H9 (cell line): ENCODE data around the gene ASPSCR1. TPM values are rescaled to one million over a fixed set of nuclear protein-coding genes. Genes with fewer than 3 reads are reported as not detected.

Experiments
- DNase-seq: peaks from one replicate; pipeline ENCODE4 v3.0.0-alpha.2; 2017
- H2AFZ ChIP-seq: one replicate; pipeline ENCODE4 v1.6.1; 2013; ENCODE audit warnings: mild to moderate bottlenecking, low read length, control low read depth, moderate library complexity
- H2AK5ac ChIP-seq: 2 replicates; pipeline ENCODE4 v1.6.1; 2013; ENCODE audit warnings: low read length, control low read depth, mixed read lengths; ENCODE audit not compliant: insufficient read length
- H2BK120ac ChIP-seq: one replicate; pipeline ENCODE4 v1.6.1; 2013; ENCODE audit warnings: low read depth, mild to moderate bottlenecking, low read length, control low read depth, inconsistent platforms; ENCODE audit not compliant: poor library complexity, severe bottlenecking
- H2BK12ac ChIP-seq: 2 replicates; pipeline ENCODE4 v1.6.1; 2013; ENCODE audit warnings: low read length, control low read depth, mixed read lengths, low read depth; ENCODE audit not compliant: insufficient read length
- H2BK15ac ChIP-seq: 2 replicates; pipeline ENCODE4 v1.6.1; 2013; ENCODE audit warnings: low read depth, low read length, control low read depth
- H2BK20ac ChIP-seq: one replicate; pipeline ENCODE4 v1.6.1; 2013; ENCODE audit warnings: low read depth, mild to moderate bottlenecking, low read length, control low read depth, inconsistent platforms; ENCODE audit not compliant: poor library complexity, severe bottlenecking
- H2BK5ac ChIP-seq: 2 replicates; pipeline ENCODE4 v1.6.1; 2013; ENCODE audit warnings: low read length, control low read depth, mixed read lengths; ENCODE audit not compliant: insufficient read length
- H3K14ac ChIP-seq: 2 replicates; pipeline ENCODE4 v1.6.1; 2013; ENCODE audit warnings: low read length, control low read depth; ENCODE audit not compliant: insufficient read depth
- H3K18ac ChIP-seq: 2 replicates; pipeline ENCODE4 v1.6.1; 2013; ENCODE audit warnings: low read depth, mild to moderate bottlenecking, mixed read lengths, low read length, control low read depth; ENCODE audit not compliant: insufficient read length
- H3K23ac ChIP-seq: 2 replicates; pipeline ENCODE4 v1.6.1; 2013; ENCODE audit warnings: low read length, control low read depth, mixed read lengths, low read depth; ENCODE audit not compliant: insufficient read length
- H3K23me2 ChIP-seq: 2 replicates; pipeline ENCODE4 v1.6.1; 2013; ENCODE audit warnings: low read depth, mild to moderate bottlenecking, mixed read lengths, low read length, control low read depth; ENCODE audit not compliant: insufficient read length, poor library complexity, severe bottlenecking
- H3K27ac ChIP-seq: 2 replicates; pipeline ENCODE4 v1.5.1; 2013; ENCODE audit warnings: low read length, control low read depth, mixed read lengths, low read depth; ENCODE audit not compliant: insufficient read length
- H3K27me3 ChIP-seq: 2 replicates; pipeline ENCODE4 v1.6.1; 2013; ENCODE audit warnings: low read length, control low read depth, inconsistent platforms; ENCODE audit not compliant: insufficient read depth
- H3K4ac ChIP-seq: 2 replicates; pipeline ENCODE4 v1.6.1; 2013; ENCODE audit warnings: low read depth, mild to moderate bottlenecking, control low read depth, inconsistent platforms, low read length, moderate library complexity
- H3K4me1 ChIP-seq: 2 replicates; pipeline ENCODE4 v1.6.1; 2013; ENCODE audit warnings: low read length, control low read depth, inconsistent platforms; ENCODE audit not compliant: insufficient read depth
- H3K4me2 ChIP-seq: 2 replicates; pipeline ENCODE4 v1.6.1; 2013; ENCODE audit warnings: low read length, control low read depth, mixed read lengths; ENCODE audit not compliant: insufficient read length, insufficient read depth
- H3K56ac ChIP-seq: 2 replicates; pipeline ENCODE4 v1.6.1; 2013; ENCODE audit warnings: low read depth, mild to moderate bottlenecking, mixed read lengths, low read length, control low read depth; ENCODE audit not compliant: insufficient read length
- H3K79me1 ChIP-seq: 2 replicates; pipeline ENCODE4 v1.6.1; 2013; ENCODE audit warnings: low read depth, mild to moderate bottlenecking, moderate library complexity, low read length, control low read depth, inconsistent platforms; ENCODE audit not compliant: insufficient read depth, poor library complexity, severe bottlenecking
- H3K79me2 ChIP-seq: 2 replicates; pipeline ENCODE4 v1.6.1; 2013; ENCODE audit warnings: low read length, control low read depth, inconsistent platforms; ENCODE audit not compliant: insufficient read depth
- H3K9ac ChIP-seq: 2 replicates; pipeline ENCODE4 v1.6.1; 2013; ENCODE audit warnings: low read length, control low read depth, mixed read lengths; ENCODE audit not compliant: insufficient read length; ENCODE audit errors: extremely low read depth
- H3K9me3 ChIP-seq: one replicate; pipeline ENCODE4 v1.6.1; 2013; ENCODE audit warnings: low read depth, low read length, inconsistent platforms; ENCODE audit not compliant: control insufficient read depth
- H3T11ph ChIP-seq: one replicate; pipeline ENCODE4 v1.6.1; 2013; ENCODE audit warnings: mild to moderate bottlenecking, low read length, control low read depth, inconsistent platforms
- H4K20me1 ChIP-seq: one replicate; pipeline ENCODE4 v1.6.1; 2013; ENCODE audit not compliant: control insufficient read depth, insufficient read length, insufficient read depth
- H4K5ac ChIP-seq: 2 replicates; pipeline ENCODE4 v1.6.1; 2013; ENCODE audit warnings: low read depth, mild to moderate bottlenecking, mixed read lengths, low read length, control low read depth; ENCODE audit not compliant: insufficient read length
- H4K8ac ChIP-seq: replicated peaks from 2 replicates; pipeline ENCODE4 v1.6.1; 2013; ENCODE audit warnings: low read length, control low read depth, mixed read lengths, low read depth; ENCODE audit not compliant: insufficient read length
- H4K91ac ChIP-seq: 2 replicates; pipeline ENCODE4 v1.6.1; 2013; ENCODE audit warnings: low read depth, mild to moderate bottlenecking, moderate library complexity, mixed read lengths, low read length, control low read depth; ENCODE audit not compliant: insufficient read length
- H3K27ac Mint-ChIP-seq, 3 experiments: 2 replicates in 2 of 3; 3 replicates in 1 of 3; pipeline ENCODE4 v1.8.0; 2020 to 2021; ENCODE audit warnings: mixed read lengths in 3 of 3, mild to moderate bottlenecking in 1 of 3, moderate library complexity in 1 of 3
- H3K27me3 Mint-ChIP-seq: 2 replicates; pipeline ENCODE4 v1.8.0; 2021; ENCODE audit warnings: low read depth, mild to moderate bottlenecking, moderate library complexity, mixed read lengths
- H3K36me3 Mint-ChIP-seq, 3 experiments: 2 replicates in 2 of 3; 3 replicates in 1 of 3; pipeline ENCODE4 v1.8.0; 2020 to 2021; ENCODE audit warnings: low read depth in 3 of 3, mixed read lengths in 3 of 3; ENCODE audit not compliant: insufficient read depth in 1 of 3
- H3K4me1 Mint-ChIP-seq, 2 experiments: 2 replicates each; pipeline ENCODE4 v1.8.0; 2020; ENCODE audit warnings: mixed read lengths in 2 of 2
- H3K4me3 Mint-ChIP-seq, 2 experiments: 2 replicates in 1 of 2; 3 replicates in 1 of 2; pipeline ENCODE4 v1.8.0; 2020 to 2021; ENCODE audit warnings: mild to moderate bottlenecking in 2 of 2, mixed read lengths in 2 of 2, moderate library complexity in 1 of 2
- H3K9me3 Mint-ChIP-seq, 2 experiments: 2 replicates in 1 of 2; 3 replicates in 1 of 2; pipeline ENCODE4 v1.8.0; 2020; ENCODE audit warnings: mild to moderate bottlenecking in 2 of 2, mixed read lengths in 2 of 2, moderate library complexity in 1 of 2
- WGBS: extraction: QIAGEN DNeasy Blood & Tissue Kit; methylation state at CpG from one replicate; pipeline ENCODE4 v1.1.7; 2013; ENCODE audit warnings: missing lambda C conversion rate, low lambda C conversion rate, mixed read lengths; ENCODE audit not compliant: insufficient read length; ENCODE audit errors: extremely low coverage; 5-methylcytosine and 5-hydroxymethylcytosine counted together
- total RNA-seq: library from RNA; stranded (reverse); gene quantifications from 2 replicates; pipeline ENCODE4 v1.2.1, GENCODE V29; 2021
- TF ChIP-seq, protein P1 (sequence below): fragments of 200-600 bp; sonication (generic); conservative IDR thresholded peaks from 3 replicates; pipeline ENCODE4 v1.8.0; 2021; ENCODE audit warnings: antibody characterized with exemption, mild to moderate bottlenecking

The ASPSCR1 gene
- total RNA-seq, 1 experiment from 2014 or later: 50.9 TPM

DNA sequence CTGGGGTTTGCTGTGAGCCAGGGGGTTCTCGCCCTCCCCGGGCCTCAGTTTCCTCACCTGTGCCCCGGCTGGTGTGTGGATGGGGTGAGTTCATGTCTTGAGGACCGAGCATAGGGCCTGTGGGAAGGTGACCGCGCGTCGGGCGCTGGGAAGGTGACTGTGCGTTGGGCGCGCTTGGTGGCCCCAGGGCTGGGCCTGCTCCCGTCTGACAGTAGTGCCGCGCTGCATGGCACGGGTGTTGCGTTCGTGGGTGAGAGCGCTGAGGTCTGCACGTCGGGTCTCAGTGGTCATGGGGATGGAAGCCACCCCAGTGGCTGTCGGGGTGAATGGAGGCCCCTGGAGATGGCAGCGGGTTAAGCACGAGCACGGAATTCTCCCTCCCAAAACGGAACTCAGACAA lies 9.2 kb downstream of the ASPSCR1 start:
- Histone ChIP-seq H3K9me3 (no peaks in the 10 kb centered on the region), H3K27ac (no peak overlapping the region), H2BK5ac (no peak overlapping the region), H4K8ac (no peak overlapping the region), H3K23me2 (no peaks in the 10 kb centered on the region), H3K14ac (no peak overlapping the region; the same call in 1 of the 2 replicates), H3K9ac (no peak overlapping the region), H3K23ac (no peak overlapping the region), H2AK5ac (no peak overlapping the region), H3K79me1 (no peaks in the 10 kb centered on the region), H3K79me2 (no peaks in the 10 kb centered on the region; the same call in 1 of the 2 replicates), H3K4me2 (no peak overlapping the region), H3K4ac (no peak overlapping the region), H4K5ac (no peak overlapping the region), H2BK20ac (no peak overlapping the region), H2AFZ (no peak overlapping the region), H3K56ac (no peak overlapping the region), H2BK120ac (no peak overlapping the region), H4K91ac (no peak overlapping the region), H2BK15ac (no peak overlapping the region), H4K20me1 (no peaks in the 10 kb centered on the region), H3K18ac (no peak overlapping the region), H3K4me1 (no peaks in the 10 kb centered on the region), H3K27me3 (no peaks in the 10 kb centered on the region), H2BK12ac (no peak overlapping the region), H3T11ph (no peak overlapping the region)
- peak; percentile 32 for DNase-seq
- TF ChIP-seq, protein P1, sequence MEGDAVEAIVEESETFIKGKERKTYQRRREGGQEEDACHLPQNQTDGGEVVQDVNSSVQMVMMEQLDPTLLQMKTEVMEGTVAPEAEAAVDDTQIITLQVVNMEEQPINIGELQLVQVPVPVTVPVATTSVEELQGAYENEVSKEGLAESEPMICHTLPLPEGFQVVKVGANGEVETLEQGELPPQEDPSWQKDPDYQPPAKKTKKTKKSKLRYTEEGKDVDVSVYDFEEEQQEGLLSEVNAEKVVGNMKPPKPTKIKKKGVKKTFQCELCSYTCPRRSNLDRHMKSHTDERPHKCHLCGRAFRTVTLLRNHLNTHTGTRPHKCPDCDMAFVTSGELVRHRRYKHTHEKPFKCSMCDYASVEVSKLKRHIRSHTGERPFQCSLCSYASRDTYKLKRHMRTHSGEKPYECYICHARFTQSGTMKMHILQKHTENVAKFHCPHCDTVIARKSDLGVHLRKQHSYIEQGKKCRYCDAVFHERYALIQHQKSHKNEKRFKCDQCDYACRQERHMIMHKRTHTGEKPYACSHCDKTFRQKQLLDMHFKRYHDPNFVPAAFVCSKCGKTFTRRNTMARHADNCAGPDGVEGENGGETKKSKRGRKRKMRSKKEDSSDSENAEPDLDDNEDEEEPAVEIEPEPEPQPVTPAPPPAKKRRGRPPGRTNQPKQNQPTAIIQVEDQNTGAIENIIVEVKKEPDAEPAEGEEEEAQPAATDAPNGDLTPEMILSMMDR: no peak
- Mint-ChIP-seq H3K36me3 (peaks cover 6 to 58% (median 48%) of the 10 kb centered on the region in 3 experiments), H3K9me3 (no peaks in the 10 kb centered on the region; a peak in 1 of 5 replicates), H3K27me3 (no peaks in the 10 kb centered on the region), H3K4me3 (no peak overlapping the region), H3K27ac (peak overlapping the region in 1 of 3 experiments; percentile 6; a peak in 1 of 7 replicates), H3K4me1 (peaks cover 11 to 14% of the 10 kb centered on the region in 2 experiments)
- WGBS: no CpG with 5 or more reads among the region's 26 CpGs
